ENCODE results near the gene DGCR6L.

Gene DGCR6L

GRCh38 chr22:20292108-20292507 lies 27.8 kb downstream of the DGCR6L start:
- DNase-seq (ENCODE audit: low read depth in 1 of 2, low spot score in 1 of 2): no peak
- Histone ChIP-seq H3K27ac (replicated peaks) (no peak overlapping the region), H3K27me3 (ENCODE audit: insufficient read depth, poor library complexity, severe bottlenecking) (no peaks in the 10 kb centered on the region), H3K4me3 (replicated peaks; ENCODE audit: insufficient read depth, low read length) (no peak overlapping the region)
- TF ChIP-seq GABPA (IDR thresholded peaks at IDR 0.05; ENCODE audit: low read depth): no peak
- no peak for TF ChIP-seq CTCF (IDR thresholded peaks at IDR 0.05; ENCODE audit: insufficient read depth, low read length)
- no peak for TF ChIP-seq POLR2AphosphoS5 (IDR thresholded peaks at IDR 0.05; ENCODE audit: low read depth)
- TF ChIP-seq REST (IDR thresholded peaks at IDR 0.05; ENCODE audit: insufficient replicate concordance, low read depth): no peak
- TF ChIP-seq SPI1 (IDR thresholded peaks at IDR 0.05; ENCODE audit: borderline replicate concordance, low read depth): no peak

- no peak for DNase-seq (ENCODE audit: low read depth in 1 of 2, low spot score in 1 of 2)
- no peak overlapping the region for H3K4me3 ChIP-seq (replicated peaks; ENCODE audit: insufficient read depth, low read length)
- TF ChIP-seq REST (IDR thresholded peaks at IDR 0.05; ENCODE audit: insufficient replicate concordance, low read depth) (no peak), GABPA (IDR thresholded peaks at IDR 0.05; ENCODE audit: low read depth) (no peak), POLR2AphosphoS5 (IDR thresholded peaks at IDR 0.05; ENCODE audit: low read depth) (no peak), CTCF (IDR thresholded peaks at IDR 0.05; ENCODE audit: insufficient read depth, low read length) (no peak), SPI1 (IDR thresholded peaks at IDR 0.05; ENCODE audit: borderline replicate concordance, low read depth) (no peak)
- no peak overlapping the region for H3K27ac ChIP-seq (replicated peaks)
- H3K27me3 ChIP-seq (ENCODE audit: insufficient read depth, poor library complexity, severe bottlenecking): no peaks in the 10 kb centered on the region
These were observed 28.2 kb downstream of the DGCR6L start for GRCh38 chr22:20291604-20292063.

- TF ChIP-seq POLR2AphosphoS5 (IDR thresholded peaks at IDR 0.05; ENCODE audit: low read depth) (no peak), SPI1 (IDR thresholded peaks at IDR 0.05; ENCODE audit: borderline replicate concordance, low read depth) (no peak), REST (IDR thresholded peaks at IDR 0.05; ENCODE audit: insufficient replicate concordance, low read depth) (no peak), CTCF (IDR thresholded peaks at IDR 0.05; ENCODE audit: insufficient read depth, low read length) (no peak), GABPA (IDR thresholded peaks at IDR 0.05; ENCODE audit: low read depth) (no peak)
- Histone ChIP-seq H3K4me3 (replicated peaks; ENCODE audit: insufficient read depth, low read length) (no peak overlapping the region), H3K27me3 (ENCODE audit: insufficient read depth, poor library complexity, severe bottlenecking) (no peaks in the 10 kb centered on the region), H3K27ac (replicated peaks) (no peak overlapping the region)
- DNase-seq (ENCODE audit: low read depth in 1 of 2, low spot score in 1 of 2): no peak
These were observed 28.6 kb downstream of the DGCR6L start for GRCh38 chr22:20291249-20291586.

All from HL-60 (cell line).